Body of pancreas (tissue), 4 donors: ENCODE measurements around the gene AQP1. TPM values are rescaled to one million over a fixed set of nuclear protein-coding genes. Genes with fewer than 3 reads are reported as not detected.

Experiments used
- ATAC-seq: fragments of 150-250 bp; one replicate; pipeline ENCODE4 v1.9.1; 2016
- DNase-seq, 4 donors: peaks; one replicate each; pipeline ENCODE4 v3.0.0-alpha.2; 2019
- H3K27ac ChIP-seq, 4 donors: fragments of 200-600 bp; sonication (generic); 1 replicate in 3 of 4; 2 replicates in 1 of 4; pipeline versions ENCODE4 v1.5.1 to v1.6.1; 2016 to 2019; ENCODE audit warnings: mild to moderate bottlenecking in 1 of 4, mixed read lengths in 1 of 4, moderate library complexity in 1 of 4
- H3K27me3 ChIP-seq, 2 donors: fragments of 200-600 bp; sonication (generic); one replicate each; pipeline ENCODE4 v1.6.0; 2016; ENCODE audit warnings: mild to moderate bottlenecking in 1 of 2
- H3K36me3 ChIP-seq, 2 donors: fragments of 200-600 bp; sonication (generic); replicated peaks in 1 of 2; 2 replicates each; pipeline ENCODE4 v1.5.1; 2016; ENCODE audit warnings: low read depth in 2 of 2; ENCODE audit not compliant: insufficient read depth in 1 of 2
- H3K4me1 ChIP-seq: fragments of 200-600 bp; sonication (generic); one replicate; pipeline ENCODE4 v1.6.0; 2016
- H3K4me3 ChIP-seq, 2 donors: fragments of 200-600 bp; sonication (generic); 1 replicate in 1 of 2; 2 replicates in 1 of 2; pipeline ENCODE4 v1.5.1; 2016 to 2019
- H3K9me3 ChIP-seq, 3 donors: fragments of 200-600 bp; sonication (generic); 1 replicate in 2 of 3; 2 replicates in 1 of 3; pipeline ENCODE4 v1.5.1; 2016
- POLR2A ChIP-seq, 3 donors: fragments of 450-650 bp; IDR thresholded peaks; one replicate each; pipeline ENCODE4 v1.6.1; 2016; ENCODE audit warnings: antibody characterized with exemption in 3 of 3, mild to moderate bottlenecking in 2 of 3
- WGBS, 2 donors: methylation state at CpG; one replicate each; pipeline ENCODE4 v1.1.5; 2017; 5-methylcytosine and 5-hydroxymethylcytosine counted together
- intact Hi-C: fragments of 100-400 bp; cut with DNase I; formaldehyde crosslinking; loops from one replicate; pipeline ENCODE4 v1.15.1; 2023
- total RNA-seq, 2 donors: library from RNA; depleted of rRNA; stranded (reverse); fragments of >200 nt; gene quantifications; one replicate each; pipeline ENCODE4 v1.1.0, GENCODE V29; 2016
- TF ChIP-seq, protein P1 (sequence below), 7 experiments: fragments of 450-650 bp in 4 of 7; fragments of 200-600 bp in 3 of 7; sonication (generic) in 3 of 7; IDR thresholded peaks; one replicate each; pipeline ENCODE4 v1.5.1; 2016 to 2019; ENCODE audit warnings: antibody characterized with exemption in 7 of 7

AQP1 gene
- total RNA-seq, 2 donors from 2014 or later, result 197 to 204 TPM

GRCh38 chr7:30896036-30896435, 15.6 kb upstream of the AQP1 start:
- no peaks in the 10 kb centered on the region for H3K9me3 ChIP-seq
- H3K36me3 ChIP-seq, result no peaks in the 10 kb centered on the region
- peak; percentile 49 for ATAC-seq
- H3K4me1 ChIP-seq, result peaks cover 85% of the 10 kb centered on the region
- WGBS, 2 donors, result 39 to 67% methylated on average over 5 to 9 of the region's 9 CpGs
- TF ChIP-seq POLR2A (IDR thresholded peaks at IDR 0.05), result peak in 1 of 3 donors; percentile 30
- TF ChIP-seq, protein P1, sequence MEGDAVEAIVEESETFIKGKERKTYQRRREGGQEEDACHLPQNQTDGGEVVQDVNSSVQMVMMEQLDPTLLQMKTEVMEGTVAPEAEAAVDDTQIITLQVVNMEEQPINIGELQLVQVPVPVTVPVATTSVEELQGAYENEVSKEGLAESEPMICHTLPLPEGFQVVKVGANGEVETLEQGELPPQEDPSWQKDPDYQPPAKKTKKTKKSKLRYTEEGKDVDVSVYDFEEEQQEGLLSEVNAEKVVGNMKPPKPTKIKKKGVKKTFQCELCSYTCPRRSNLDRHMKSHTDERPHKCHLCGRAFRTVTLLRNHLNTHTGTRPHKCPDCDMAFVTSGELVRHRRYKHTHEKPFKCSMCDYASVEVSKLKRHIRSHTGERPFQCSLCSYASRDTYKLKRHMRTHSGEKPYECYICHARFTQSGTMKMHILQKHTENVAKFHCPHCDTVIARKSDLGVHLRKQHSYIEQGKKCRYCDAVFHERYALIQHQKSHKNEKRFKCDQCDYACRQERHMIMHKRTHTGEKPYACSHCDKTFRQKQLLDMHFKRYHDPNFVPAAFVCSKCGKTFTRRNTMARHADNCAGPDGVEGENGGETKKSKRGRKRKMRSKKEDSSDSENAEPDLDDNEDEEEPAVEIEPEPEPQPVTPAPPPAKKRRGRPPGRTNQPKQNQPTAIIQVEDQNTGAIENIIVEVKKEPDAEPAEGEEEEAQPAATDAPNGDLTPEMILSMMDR (IDR thresholded peaks at IDR 0.05), result no peak
- no peaks in the 10 kb centered on the region for H3K27me3 ChIP-seq
- no peak overlapping the region for H3K4me3 ChIP-seq
- peak overlapping the region; percentile 81 to 85 (median 84) for H3K27ac ChIP-seq
- intact Hi-C loops, result no loop called here
- peak; percentile 56 to 72 (median 68) for DNase-seq

- DNase-seq (peak; percentile 81 to 91 (median 86)), ATAC-seq (peak; percentile 82)
- intact Hi-C loops, result no loop called here
- Histone ChIP-seq H3K4me1 (peaks cover 85% of the 10 kb centered on the region), H3K4me3 (no peak overlapping the region), H3K27ac (peak overlapping the region; percentile 81 to 85 (median 84)), H3K36me3 (no peaks in the 10 kb centered on the region), H3K27me3 (no peaks in the 10 kb centered on the region), H3K9me3 (no peaks in the 10 kb centered on the region)
- WGBS, 2 donors, result 8 to 12% methylated on average over 13 of the region's 13 CpGs
- TF ChIP-seq POLR2A (IDR thresholded peaks at IDR 0.05), result peak in 1 of 3 donors; percentile 14
- TF ChIP-seq, protein P1 (IDR thresholded peaks at IDR 0.05), result no peak
Observed at GRCh38 chr7:30896783-30897637, 14.6 kb upstream of the AQP1 start.

- 69% methylated on average over 2 of the region's 2 CpGs for WGBS, 2 donors
- no peak for TF ChIP-seq POLR2A (IDR thresholded peaks at IDR 0.05)
- TF ChIP-seq, protein P1 (IDR thresholded peaks at IDR 0.05), result no peak
- Histone ChIP-seq H3K27ac (peak overlapping the region; percentile 81 to 85 (median 84)), H3K36me3 (no peaks in the 10 kb centered on the region), H3K9me3 (no peaks in the 10 kb centered on the region), H3K4me3 (no peak overlapping the region), H3K4me1 (peaks cover 79% of the 10 kb centered on the region), H3K27me3 (no peaks in the 10 kb centered on the region)
- intact Hi-C loops, result no loop called here
- DNase-seq, result no peak
- ATAC-seq, result no peak
Observed at GRCh38 chr7:30897770-30898169, 13.9 kb upstream of the AQP1 start.

DNA sequence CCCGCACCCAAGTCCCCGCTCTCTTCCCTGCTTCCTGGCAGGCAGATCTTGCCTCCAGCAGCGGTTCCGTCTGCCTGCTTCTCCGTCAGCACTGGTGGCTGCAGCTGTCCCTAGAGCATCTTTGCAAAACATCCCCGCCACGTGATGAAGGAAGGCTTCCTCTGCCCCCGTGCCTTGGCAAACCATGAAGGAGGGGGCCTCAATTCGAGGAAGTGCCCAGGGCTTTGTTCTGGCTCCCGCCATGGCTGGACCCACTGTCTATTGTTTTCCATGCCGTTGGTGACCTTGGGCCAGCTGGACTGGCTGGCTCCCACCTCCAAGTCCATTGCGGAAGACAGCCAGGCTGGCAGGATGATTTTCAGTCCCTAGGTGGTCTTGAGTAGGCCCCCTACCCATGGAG, 13.2 kb upstream of the AQP1 start:
- Histone ChIP-seq H3K27me3 (no peaks in the 10 kb centered on the region), H3K4me3 (no peak overlapping the region), H3K4me1 (peaks cover 72% of the 10 kb centered on the region), H3K27ac (peak overlapping the region in 3 of 4 donors; percentile 81 to 85 (median 83)), H3K36me3 (no peaks in the 10 kb centered on the region), H3K9me3 (no peaks in the 10 kb centered on the region)
- WGBS, 2 donors, result 45 to 54% methylated on average over 11 to 12 of the region's 12 CpGs
- intact Hi-C loops, result no loop called here
- no peak for ATAC-seq
- peak in 2 of 4 donors; percentile 46 to 63 for DNase-seq
- TF ChIP-seq POLR2A (IDR thresholded peaks at IDR 0.05), result no peak
- TF ChIP-seq, protein P1 (IDR thresholded peaks at IDR 0.05), result no peak
